Neutrophil (primary cell): ENCODE data around the gene TXNDC12.

Source experiments
- H3K27ac ChIP-seq: fragments of 200-600 bp; sonication (generic); 2 replicates; pipeline ENCODE4 v1.5.1; 2016; ENCODE audit warnings: mild to moderate bottlenecking, moderate library complexity
- H3K27me3 ChIP-seq: fragments of 200-600 bp; sonication (generic); 2 replicates; pipeline ENCODE4 v1.6.0; 2016; ENCODE audit warnings: mild to moderate bottlenecking
- H3K36me3 ChIP-seq: fragments of 200-600 bp; sonication (generic); 2 replicates; pipeline ENCODE4 v1.5.1; 2017
- H3K4me1 ChIP-seq, 2 experiments: fragments of 200-600 bp in 1 of 2; sonication (generic) in 1 of 2; 1 replicate in 1 of 2; 2 replicates in 1 of 2; pipeline versions ENCODE4 v1.5.1 to v1.6.1; 2013 to 2016; ENCODE audit warnings: low read depth in 1 of 2, low read length in 1 of 2, mild to moderate bottlenecking in 1 of 2, moderate library complexity in 1 of 2; ENCODE audit not compliant: control insufficient read depth in 1 of 2, insufficient read depth in 1 of 2
- H3K4me3 ChIP-seq, 2 experiments: fragments of 200-600 bp in 1 of 2; sonication (generic) in 1 of 2; 1 replicate in 1 of 2; 2 replicates in 1 of 2; pipeline ENCODE4 v1.5.1; 2013 to 2016; ENCODE audit warnings: low read depth in 1 of 2, low read length in 1 of 2, mild to moderate bottlenecking in 1 of 2, moderate library complexity in 1 of 2
- H3K9me3 ChIP-seq: fragments of 200-600 bp; sonication (generic); 2 replicates; pipeline ENCODE4 v1.5.1; 2016
- CTCF ChIP-seq: fragments of 200-600 bp; sonication (generic); IDR thresholded peaks from 2 replicates; pipeline ENCODE4 v1.5.1; 2016; ENCODE audit warnings: antibody characterized with exemption

The TXNDC12 gene

DNA sequence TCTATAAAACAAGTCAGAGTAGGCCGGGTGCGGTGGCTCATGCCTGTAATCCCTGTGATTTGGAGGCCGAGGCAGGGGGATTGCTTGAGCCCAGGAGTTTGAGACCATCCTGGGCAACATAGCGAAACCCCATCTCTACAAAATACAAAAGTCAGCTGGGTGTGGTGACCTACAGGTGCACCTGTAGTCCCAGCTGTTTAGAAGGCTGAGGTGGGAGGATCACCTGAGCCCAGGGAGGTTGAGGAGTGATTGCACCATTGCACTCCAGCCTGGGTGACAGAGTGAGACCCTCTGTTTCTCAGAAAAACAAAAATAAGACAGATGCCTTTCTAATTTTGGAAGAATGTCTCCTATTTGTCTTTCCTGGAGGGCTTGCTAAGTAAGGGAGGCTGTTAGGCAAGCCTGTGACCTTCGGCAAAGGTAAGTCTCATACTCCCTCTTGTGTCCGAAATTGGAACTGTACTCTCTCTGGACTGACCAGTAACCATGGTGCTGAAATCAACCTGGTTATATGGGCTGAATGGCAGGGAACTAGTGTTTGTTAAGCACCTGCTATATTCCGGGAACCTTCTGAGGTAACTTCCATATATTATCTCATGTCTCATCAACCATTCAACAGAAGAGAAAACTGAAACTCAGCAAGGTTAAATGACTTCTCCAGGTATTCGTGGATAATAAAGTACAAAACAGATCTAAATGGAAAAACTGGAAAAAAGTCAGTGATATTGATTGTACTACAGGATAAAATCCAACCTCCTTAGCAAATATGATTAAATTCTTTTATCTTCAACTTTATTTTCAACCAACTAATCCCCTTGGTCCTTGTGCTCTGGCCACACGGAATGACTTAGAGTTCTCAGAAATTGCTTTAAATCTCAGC, 52.7 kb downstream of the TXNDC12 start:
- peak; percentile 71 for TF ChIP-seq CTCF
- no peaks in the 10 kb centered on the region for H3K4me1 ChIP-seq
- no peak overlapping the region for H3K27ac ChIP-seq
- peaks cover 38% of the 10 kb centered on the region for H3K27me3 ChIP-seq
- no peaks in the 10 kb centered on the region for H3K36me3 ChIP-seq
- H3K4me3 ChIP-seq, result no peak overlapping the region
- H3K9me3 ChIP-seq, result no peaks in the 10 kb centered on the region

- no peak overlapping the region for H3K27ac ChIP-seq
- no peak for TF ChIP-seq CTCF
- H3K9me3 ChIP-seq, result no peaks in the 10 kb centered on the region
- no peaks in the 10 kb centered on the region for H3K36me3 ChIP-seq
- no peak overlapping the region for H3K4me3 ChIP-seq
- peaks cover 31% of the 10 kb centered on the region for H3K27me3 ChIP-seq
- no peaks in the 10 kb centered on the region for H3K4me1 ChIP-seq
Measured at GRCh38 chr1:51998701-51999100, 56.3 kb downstream of the TXNDC12 start.

DNA sequence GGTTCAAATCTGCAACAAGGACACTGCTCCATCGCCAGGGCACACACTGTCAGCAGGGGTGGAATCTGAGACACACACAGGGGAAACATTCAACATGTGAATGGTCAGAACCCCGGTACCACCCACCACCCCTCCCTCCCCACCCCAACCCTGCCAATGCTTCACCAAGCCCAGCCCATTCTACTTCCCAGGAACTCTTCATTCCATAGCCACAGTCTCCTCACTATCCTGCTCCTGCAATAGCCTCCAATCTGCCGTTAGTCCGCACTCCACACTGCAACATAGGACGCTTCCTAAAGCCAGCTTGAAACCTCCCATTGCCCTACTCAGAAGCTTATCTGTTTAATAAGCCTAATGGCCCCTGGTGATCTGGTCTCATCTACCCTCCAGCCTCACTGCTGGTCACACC, 57.0 kb downstream of the TXNDC12 start:
- Histone ChIP-seq H3K9me3 (no peaks in the 10 kb centered on the region), H3K4me1 (no peaks in the 10 kb centered on the region), H3K27ac (no peak overlapping the region), H3K4me3 (no peak overlapping the region), H3K36me3 (no peaks in the 10 kb centered on the region), H3K27me3 (peaks cover 38% of the 10 kb centered on the region)
- no peak for TF ChIP-seq CTCF

DNA sequence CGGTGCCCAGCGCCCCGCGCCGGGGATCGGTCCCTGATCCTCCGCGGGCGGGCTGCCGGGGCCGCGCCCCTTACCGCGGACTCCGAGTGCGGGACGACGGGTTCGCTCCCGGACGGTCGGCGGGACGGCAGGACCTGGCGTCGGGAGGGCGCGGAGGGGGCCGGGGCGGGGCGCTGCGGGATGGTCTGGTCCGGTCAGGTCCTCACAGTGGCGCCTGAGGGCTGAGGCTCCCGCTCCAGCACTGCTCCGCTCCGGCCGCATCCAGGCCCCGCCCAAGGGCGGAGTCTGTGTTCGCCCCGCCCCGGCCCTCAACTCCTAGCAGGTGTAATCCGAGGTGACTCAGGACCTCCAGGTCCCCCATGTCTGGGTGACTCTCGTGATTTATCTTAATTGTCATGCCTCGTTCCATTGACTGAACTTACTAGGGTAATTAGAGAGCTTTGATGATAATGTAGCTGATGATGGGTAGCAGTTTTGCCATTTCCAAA, 64.5 kb downstream of the TXNDC12 start, which contains the start of gene RAB3B:
TSS of gene RAB3B (minus strand) at position 223 of the 488 bp plus-strand sequence. CDS start 13,583 bp downstream, outside the sequence.
- peaks cover 0 to 6% of the 10 kb centered on the region in 2 experiments for H3K4me1 ChIP-seq
- no peak within 1 kb of the TSS for H3K27ac ChIP-seq
- H3K4me3 ChIP-seq, result peak within 1 kb of the TSS in 1 of 2 experiments; percentile 13
- H3K27me3 ChIP-seq, result peaks cover 88% of the 10 kb centered on the region
- no peak for TF ChIP-seq CTCF
- H3K36me3 ChIP-seq, result no peaks in the 10 kb centered on the region
- no peaks in the 10 kb centered on the region for H3K9me3 ChIP-seq

GRCh38 chr1:51989582-51990477, 65.2 kb downstream of the TXNDC12 start:
- peak overlapping the region in 1 of 2 experiments; percentile 13 for H3K4me3 ChIP-seq
- H3K4me1 ChIP-seq, result peaks cover 0 to 6% of the 10 kb centered on the region in 2 experiments
- no peaks in the 10 kb centered on the region for H3K36me3 ChIP-seq
- H3K9me3 ChIP-seq, result no peaks in the 10 kb centered on the region
- H3K27me3 ChIP-seq, result peaks cover 81% of the 10 kb centered on the region
- no peak overlapping the region for H3K27ac ChIP-seq
- TF ChIP-seq CTCF, result no peak
